Measurements from ENCODE around the gene GABBR2. TPM values are rescaled to one million over a fixed set of nuclear protein-coding genes. Genes with fewer than 3 reads are reported as not detected.

GABBR2 gene
- total RNA-seq, 1 experiment from 2014 or later: 0.33 TPM

DNA sequence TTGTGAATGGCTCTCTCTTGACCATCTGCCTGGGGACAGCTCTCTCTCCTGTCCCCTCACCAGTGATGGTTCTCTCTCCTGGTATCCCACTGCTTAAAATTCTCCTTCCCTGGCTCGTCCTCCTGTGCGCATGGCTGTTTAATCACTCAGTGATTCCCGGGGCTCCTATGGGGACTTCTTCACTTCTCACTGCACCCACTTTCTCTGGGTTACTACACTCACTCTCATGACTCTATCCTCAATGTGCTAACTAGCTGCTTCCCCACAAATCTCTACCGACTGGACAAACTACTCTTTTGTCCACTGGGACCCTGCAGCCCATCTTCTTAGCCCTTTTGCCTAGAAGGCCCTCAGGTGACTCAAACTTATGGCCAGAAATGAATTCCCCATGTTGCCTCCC is 364.2 kb downstream of the GABBR2 start:
- Mint-ChIP-seq H3K9me3 (ENCODE audit: low read depth, unreplicated experiment) (no peaks in the 10 kb centered on the region), H3K27ac (ENCODE audit: unreplicated experiment) (no peak overlapping the region), H3K4me3 (ENCODE audit: low read depth, unreplicated experiment) (no peak overlapping the region), H3K36me3 (ENCODE audit: insufficient read depth, unreplicated experiment) (no peaks in the 10 kb centered on the region), H3K4me1 (ENCODE audit: low read depth, unreplicated experiment) (no peaks in the 10 kb centered on the region), H3K27me3 (ENCODE audit: unreplicated experiment) (peaks cover 78% of the 10 kb centered on the region)
- TF ChIP-seq, protein P1, sequence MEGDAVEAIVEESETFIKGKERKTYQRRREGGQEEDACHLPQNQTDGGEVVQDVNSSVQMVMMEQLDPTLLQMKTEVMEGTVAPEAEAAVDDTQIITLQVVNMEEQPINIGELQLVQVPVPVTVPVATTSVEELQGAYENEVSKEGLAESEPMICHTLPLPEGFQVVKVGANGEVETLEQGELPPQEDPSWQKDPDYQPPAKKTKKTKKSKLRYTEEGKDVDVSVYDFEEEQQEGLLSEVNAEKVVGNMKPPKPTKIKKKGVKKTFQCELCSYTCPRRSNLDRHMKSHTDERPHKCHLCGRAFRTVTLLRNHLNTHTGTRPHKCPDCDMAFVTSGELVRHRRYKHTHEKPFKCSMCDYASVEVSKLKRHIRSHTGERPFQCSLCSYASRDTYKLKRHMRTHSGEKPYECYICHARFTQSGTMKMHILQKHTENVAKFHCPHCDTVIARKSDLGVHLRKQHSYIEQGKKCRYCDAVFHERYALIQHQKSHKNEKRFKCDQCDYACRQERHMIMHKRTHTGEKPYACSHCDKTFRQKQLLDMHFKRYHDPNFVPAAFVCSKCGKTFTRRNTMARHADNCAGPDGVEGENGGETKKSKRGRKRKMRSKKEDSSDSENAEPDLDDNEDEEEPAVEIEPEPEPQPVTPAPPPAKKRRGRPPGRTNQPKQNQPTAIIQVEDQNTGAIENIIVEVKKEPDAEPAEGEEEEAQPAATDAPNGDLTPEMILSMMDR (IDR thresholded peaks at IDR 0.05; ENCODE audit: unreplicated experiment): no peak
- no peak for DNase-seq
- CTCF ChIA-PET: interaction anchor here (0.6 kb wide), 1 partner anchor 45 kb away, joined by 3 read pairs; no protein-coding TSS in a partner anchor
- no TSS peak for BruUV-seq (replicated peaks)
- intact Hi-C loops (cut with micrococcal nuclease; ENCODE audit: unreplicated experiment): no loop called here

DNA sequence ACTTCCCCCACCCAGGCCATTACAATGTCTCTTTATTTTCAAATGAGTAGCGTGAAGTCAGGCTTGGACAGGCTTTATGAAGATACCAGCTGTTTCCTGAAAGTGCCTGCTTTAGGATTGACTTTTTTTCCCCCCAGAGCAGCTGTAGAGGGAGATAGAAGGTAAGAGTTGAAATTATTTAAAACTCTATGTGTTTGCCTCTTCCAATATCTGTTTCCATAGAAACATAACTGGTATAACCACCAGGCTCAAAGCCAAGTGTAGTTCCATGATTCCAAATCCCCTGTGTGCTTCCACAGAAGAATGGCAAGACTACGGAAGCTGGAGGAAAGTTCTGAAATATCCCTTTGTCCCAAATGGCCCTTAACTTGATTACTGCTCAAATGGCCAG is 365.9 kb downstream of the GABBR2 start:
- CTCF ChIA-PET: no interaction called here
- no peak overlapping the region for H3K4me3 Mint-ChIP-seq (ENCODE audit: low read depth, unreplicated experiment)
- H3K27ac Mint-ChIP-seq (ENCODE audit: unreplicated experiment): no peak overlapping the region
- no peaks in the 10 kb centered on the region for H3K36me3 Mint-ChIP-seq (ENCODE audit: insufficient read depth, unreplicated experiment)
- intact Hi-C loops (cut with micrococcal nuclease; ENCODE audit: unreplicated experiment): no loop called here
- TF ChIP-seq, protein P1 (IDR thresholded peaks at IDR 0.05; ENCODE audit: unreplicated experiment): no peak
- H3K4me1 Mint-ChIP-seq (ENCODE audit: low read depth, unreplicated experiment): no peaks in the 10 kb centered on the region
- DNase-seq: no peak
- no peaks in the 10 kb centered on the region for H3K9me3 Mint-ChIP-seq (ENCODE audit: low read depth, unreplicated experiment)
- peaks cover 70% of the 10 kb centered on the region for H3K27me3 Mint-ChIP-seq (ENCODE audit: unreplicated experiment)
- BruUV-seq (replicated peaks): no TSS peak

DNA sequence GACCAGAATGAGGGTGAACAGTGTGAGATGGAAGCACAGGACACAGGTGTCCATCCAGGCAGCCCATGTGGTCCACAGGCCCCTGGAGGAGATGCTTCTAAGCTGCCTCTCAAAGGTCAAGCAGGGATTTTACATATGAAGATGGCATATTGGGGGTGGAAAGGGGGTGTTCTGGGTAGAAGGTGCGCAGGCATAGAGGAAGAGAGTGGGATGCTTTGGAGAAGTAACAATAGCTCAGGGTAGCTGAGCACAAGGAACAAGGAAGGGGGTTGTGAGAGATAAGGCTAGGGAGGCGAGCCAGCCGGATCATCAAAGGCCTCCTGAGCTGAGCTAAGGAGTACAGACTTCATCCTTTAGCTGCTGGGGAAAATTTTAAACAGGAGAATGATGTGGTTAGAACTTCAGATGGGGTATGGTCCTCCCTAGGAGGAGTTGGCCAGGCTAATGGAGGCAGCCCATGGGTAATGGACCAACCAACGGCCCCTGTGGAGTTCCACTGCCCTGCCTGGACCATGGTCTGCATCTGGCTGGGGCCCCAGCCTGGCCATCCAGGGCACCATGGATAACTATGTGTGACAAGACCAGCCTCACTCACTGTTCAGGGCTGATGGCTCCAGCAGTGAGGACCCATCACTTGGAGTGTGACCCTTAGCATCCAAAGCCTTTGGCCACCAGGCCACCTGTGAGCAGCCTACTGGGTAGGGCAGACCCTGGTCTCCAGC is 366.5 kb downstream of the GABBR2 start:
- BruUV-seq (replicated peaks): no TSS peak
- Mint-ChIP-seq H3K9me3 (ENCODE audit: low read depth, unreplicated experiment) (no peaks in the 10 kb centered on the region), H3K36me3 (ENCODE audit: insufficient read depth, unreplicated experiment) (no peaks in the 10 kb centered on the region), H3K4me3 (ENCODE audit: low read depth, unreplicated experiment) (no peak overlapping the region), H3K4me1 (ENCODE audit: low read depth, unreplicated experiment) (no peaks in the 10 kb centered on the region), H3K27me3 (ENCODE audit: unreplicated experiment) (peaks cover 64% of the 10 kb centered on the region), H3K27ac (ENCODE audit: unreplicated experiment) (no peak overlapping the region)
- no peak for DNase-seq
- CTCF ChIA-PET: no interaction called here
- intact Hi-C loops (cut with micrococcal nuclease; ENCODE audit: unreplicated experiment): no loop called here
- TF ChIP-seq, protein P1 (IDR thresholded peaks at IDR 0.05; ENCODE audit: unreplicated experiment): no peak

DNA sequence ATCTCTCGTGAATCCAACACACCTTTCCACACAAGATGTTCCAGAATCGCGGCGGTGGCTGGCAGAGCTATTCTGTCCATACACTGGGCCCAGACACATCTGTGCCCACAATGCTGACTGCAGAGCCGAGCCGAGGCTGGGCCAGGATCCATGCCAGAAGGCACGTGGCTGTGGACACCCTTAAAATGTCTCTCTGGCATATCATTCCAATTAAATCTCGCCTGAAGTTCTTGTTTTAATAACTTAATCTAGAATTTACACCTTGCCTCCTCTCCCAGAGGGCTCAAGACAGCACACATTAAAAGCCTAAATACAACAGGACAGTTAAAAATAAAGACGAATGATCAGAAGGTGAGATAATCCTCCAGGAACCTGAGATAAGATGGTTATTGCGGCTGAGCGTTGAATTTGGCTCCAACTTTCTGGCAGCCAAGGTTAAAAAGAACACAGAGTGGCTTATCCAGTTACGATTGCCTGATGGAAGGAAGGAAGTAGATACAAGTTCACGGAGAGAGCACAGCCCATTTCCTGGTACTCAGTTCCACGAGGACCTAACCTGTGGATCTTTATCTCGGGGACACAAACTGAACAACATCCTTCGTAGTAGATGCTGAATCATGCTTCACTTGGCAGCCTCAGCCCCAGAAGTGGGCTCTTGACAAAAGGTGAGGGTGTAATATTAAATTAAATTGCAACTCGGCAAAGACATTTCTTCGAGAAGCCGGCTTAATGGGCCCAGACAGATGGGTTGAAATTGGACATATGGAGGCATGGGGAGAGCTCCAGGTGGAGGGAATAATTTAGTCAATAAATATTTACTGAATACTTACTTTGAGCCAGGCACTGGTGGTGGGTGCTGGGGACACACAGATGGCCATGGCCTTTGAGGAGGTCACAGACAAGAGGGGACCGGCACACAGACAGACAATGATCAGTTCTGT is 367.3 kb downstream of the GABBR2 start:
- no peak for DNase-seq
- H3K4me3 Mint-ChIP-seq (ENCODE audit: low read depth, unreplicated experiment): no peak overlapping the region
- no peaks in the 10 kb centered on the region for H3K36me3 Mint-ChIP-seq (ENCODE audit: insufficient read depth, unreplicated experiment)
- H3K9me3 Mint-ChIP-seq (ENCODE audit: low read depth, unreplicated experiment): no peaks in the 10 kb centered on the region
- H3K27ac Mint-ChIP-seq (ENCODE audit: unreplicated experiment): no peak overlapping the region
- TF ChIP-seq, protein P1 (IDR thresholded peaks at IDR 0.05; ENCODE audit: unreplicated experiment): no peak
- intact Hi-C loops (cut with micrococcal nuclease; ENCODE audit: unreplicated experiment): no loop called here
- BruUV-seq (replicated peaks): no TSS peak
- H3K27me3 Mint-ChIP-seq (ENCODE audit: unreplicated experiment): peaks cover 58% of the 10 kb centered on the region
- CTCF ChIA-PET: no interaction called here
- H3K4me1 Mint-ChIP-seq (ENCODE audit: low read depth, unreplicated experiment): no peaks in the 10 kb centered on the region
